Transverse colon (tissue), 4 donors: ENCODE measurements around the gene ZNF580. TPM values are rescaled to one million over a fixed set of nuclear protein-coding genes. Genes with fewer than 3 reads are reported as not detected.

Experiments used
- DNase-seq: peaks from one replicate; pipeline ENCODE4 v3.0.0-alpha.2; 2019
- H3K27ac ChIP-seq, 4 donors: fragments of 200-600 bp; sonication (generic); 2 replicates each; pipeline ENCODE4 v1.5.1; 2016 to 2018; ENCODE audit warnings: inconsistent platforms in 4 of 4
- H3K27me3 ChIP-seq: fragments of 200-600 bp; sonication (generic); 2 replicates; pipeline ENCODE4 v1.5.1; 2017; ENCODE audit warnings: inconsistent platforms
- H3K36me3 ChIP-seq, 4 donors: fragments of 200-600 bp; sonication (generic); 2 replicates each; pipeline ENCODE4 v1.5.1; 2017 to 2019; ENCODE audit warnings: inconsistent platforms in 4 of 4
- H3K4me1 ChIP-seq, 4 donors: fragments of 200-600 bp; sonication (generic); 2 replicates each; pipeline ENCODE4 v1.5.1; 2017 to 2020; ENCODE audit warnings: inconsistent platforms in 4 of 4
- H3K4me3 ChIP-seq, 4 donors: fragments of 200-600 bp; sonication (generic); 1 replicate in 1 of 4; 2 replicates in 3 of 4; pipeline versions ENCODE4 v1.5.1 to v1.6.1; 2017 to 2019; ENCODE audit warnings: inconsistent platforms in 4 of 4
- H3K9me3 ChIP-seq, 2 donors: fragments of 200-600 bp; sonication (generic); 2 replicates each; pipeline ENCODE4 v1.5.1; 2017 to 2019; ENCODE audit warnings: inconsistent platforms in 2 of 2
- CTCF ChIP-seq, 5 experiments: fragments of 200-600 bp in 3 of 5; fragments of 450-650 bp in 2 of 5; sonication (generic) in 3 of 5; IDR thresholded peaks; 1 replicate in 2 of 5; 2 replicates in 3 of 5; pipeline ENCODE4 v1.5.1; 2016 to 2017; ENCODE audit warnings: antibody characterized with exemption in 5 of 5, inconsistent platforms in 3 of 5, mild to moderate bottlenecking in 2 of 5, moderate library complexity in 1 of 5
- EP300 ChIP-seq: sonication (generic); formaldehyde crosslinking; IDR thresholded peaks from one replicate; pipeline ENCODE4 v1.6.1; 2017; ENCODE audit warnings: antibody characterized with exemption, low read depth
- POLR2A ChIP-seq: fragments of 450-650 bp; IDR thresholded peaks from one replicate; pipeline ENCODE4 v1.6.1; 2016; ENCODE audit warnings: antibody characterized with exemption, mild to moderate bottlenecking, moderate library complexity
- POLR2AphosphoS5 ChIP-seq, 3 donors: sonication (generic); formaldehyde crosslinking; IDR thresholded peaks; one replicate each; pipeline ENCODE4 v1.6.1; 2016; ENCODE audit warnings: antibody characterized with exemption in 3 of 3
- WGBS, 2 donors: methylation state at CpG; one replicate each; pipeline ENCODE4 v1.1.5; 2018; ENCODE audit warnings: low coverage in 1 of 2; 5-methylcytosine and 5-hydroxymethylcytosine counted together
- in situ Hi-C, 4 donors: fragments of 200-750 bp; cut with MboI; loops; one replicate each; pipeline versions ENCODE4 v1.15.0 to v1.15.1; 2017; ENCODE audit warnings: low sequenced_read_pairs in 3 of 4, low pct_ligation_motif_present in 1 of 4, low pct_unique_long_range_greater_than_20kb in 1 of 4
- intact Hi-C: fragments of 100-400 bp; cut with DNase I; formaldehyde crosslinking; loops from one replicate; pipeline ENCODE4 v1.15.1; 2023; ENCODE audit warnings: low total_unique reads
- total RNA-seq, 4 donors: library from RNA; depleted of rRNA; stranded (reverse); fragments of >200 nt; gene quantifications; one replicate each; pipeline ENCODE4 v1.1.0, GENCODE V29; 2016

The ZNF580 gene
- total RNA-seq, 4 donors from 2014 or later: 15.2 to 154 (median 25.7) TPM

- in situ Hi-C loops: no loop called here
- Histone ChIP-seq H3K27ac (peak overlapping the region; percentile 92 to 99 (median 95)), H3K4me1 (peaks cover 22 to 60% (median 35%) of the 10 kb centered on the region in 4 donors), H3K9me3 (no peaks in the 10 kb centered on the region), H3K27me3 (no peaks in the 10 kb centered on the region), H3K4me3 (peak overlapping the region; percentile 65 to 100 (median 86)), H3K36me3 (peaks cover 0 to 14% (median 6%) of the 10 kb centered on the region in 4 donors)
- intact Hi-C loops: no loop called here
- DNase-seq: no peak
- WGBS, 2 donors: 7 to 11% methylated on average over 9 to 16 of the region's 16 CpGs
- TF ChIP-seq CTCF (IDR thresholded peaks at IDR 0.05) (no peak), POLR2A (no peak), POLR2AphosphoS5 (IDR thresholded peaks at IDR 0.05) (no peak), EP300 (no peak)
Observed at GRCh38 chr19:55675661-55676354, 35.0 kb downstream of the ZNF580 start.

- no peaks in the 10 kb centered on the region for H3K9me3 ChIP-seq
- H3K4me3 ChIP-seq: peak overlapping the region in 3 of 4 donors; percentile 65 to 100 (median 99)
- peaks cover 22 to 60% (median 35%) of the 10 kb centered on the region in 4 donors for H3K4me1 ChIP-seq
- peak overlapping the region; percentile 59 to 99 (median 95) for H3K27ac ChIP-seq
- TF ChIP-seq POLR2A: no peak
- TF ChIP-seq POLR2AphosphoS5 (IDR thresholded peaks at IDR 0.05): no peak
- no peak for TF ChIP-seq CTCF (IDR thresholded peaks at IDR 0.05)
- no peak for TF ChIP-seq EP300
- intact Hi-C loops (no loop called here), in situ Hi-C loops (no loop called here)
- DNase-seq: no peak
- no peaks in the 10 kb centered on the region for H3K27me3 ChIP-seq
- WGBS, 2 donors: 18 to 51% methylated on average over 3 to 5 of the region's 5 CpGs
- peaks cover 0 to 12% (median 6%) of the 10 kb centered on the region in 4 donors for H3K36me3 ChIP-seq
Observed at GRCh38 chr19:55676383-55676782, 35.6 kb downstream of the ZNF580 start.

GRCh38 chr19:55676889-55677505 is 36.2 kb downstream of the ZNF580 start:
- H3K27ac ChIP-seq: peak overlapping the region; percentile 59 to 99 (median 95)
- no peak for TF ChIP-seq POLR2AphosphoS5 (IDR thresholded peaks at IDR 0.05)
- no peak for TF ChIP-seq CTCF (IDR thresholded peaks at IDR 0.05)
- no peak for TF ChIP-seq POLR2A
- no peak for TF ChIP-seq EP300
- H3K27me3 ChIP-seq: no peaks in the 10 kb centered on the region
- peak overlapping the region in 2 of 4 donors; percentile 65 to 99 for H3K4me3 ChIP-seq
- no peak for DNase-seq
- peaks cover 0 to 12% (median 6%) of the 10 kb centered on the region in 4 donors for H3K36me3 ChIP-seq
- peaks cover 22 to 66% (median 38%) of the 10 kb centered on the region in 4 donors for H3K4me1 ChIP-seq
- no peaks in the 10 kb centered on the region for H3K9me3 ChIP-seq
- in situ Hi-C loops (no loop called here), intact Hi-C loops (no loop called here)
- 56 to 69% methylated on average over 3 to 7 of the region's 7 CpGs for WGBS, 2 donors

- H3K36me3 ChIP-seq: peaks cover 0 to 12% (median 6%) of the 10 kb centered on the region in 4 donors
- H3K4me3 ChIP-seq: peak overlapping the region in 2 of 4 donors; percentile 5 to 65
- intact Hi-C loops (no loop called here), in situ Hi-C loops (no loop called here)
- H3K4me1 ChIP-seq: peaks cover 22 to 72% (median 41%) of the 10 kb centered on the region in 4 donors
- no peaks in the 10 kb centered on the region for H3K9me3 ChIP-seq
- H3K27ac ChIP-seq: peak overlapping the region; percentile 59 to 99 (median 95)
- DNase-seq: no peak
- 19% methylated on average over 6 of the region's 6 CpGs; no CpG with 5 or more reads in 1 of the 2 donors for WGBS, 2 donors
- TF ChIP-seq CTCF (IDR thresholded peaks at IDR 0.05) (no peak), POLR2AphosphoS5 (IDR thresholded peaks at IDR 0.05) (no peak), POLR2A (no peak), EP300 (no peak)
- no peaks in the 10 kb centered on the region for H3K27me3 ChIP-seq
Observed at GRCh38 chr19:55677572-55678028, 36.8 kb downstream of the ZNF580 start.
